Stimulated activated CD8-positive, alpha-beta memory T cell treated with anti-CD3 and anti-CD28 coated beads, Interleukin-12 subunit alpha, Interleukin-12 subunit beta, amount 100 ng/mL, for 24 hours (primary cell): ENCODE measurements around the gene OXA1L.
"Not testable (repeated sequence)": the region's sequence is repeated elsewhere in the genome, so short reads cannot be mapped to it uniquely, and the experiment has no call there.

Experiments
- DNase-seq: peaks from one replicate; pipeline ENCODE4 v3.0.0-alpha.2; 2020; ENCODE audit errors: extremely low read depth

Gene OXA1L

DNA sequence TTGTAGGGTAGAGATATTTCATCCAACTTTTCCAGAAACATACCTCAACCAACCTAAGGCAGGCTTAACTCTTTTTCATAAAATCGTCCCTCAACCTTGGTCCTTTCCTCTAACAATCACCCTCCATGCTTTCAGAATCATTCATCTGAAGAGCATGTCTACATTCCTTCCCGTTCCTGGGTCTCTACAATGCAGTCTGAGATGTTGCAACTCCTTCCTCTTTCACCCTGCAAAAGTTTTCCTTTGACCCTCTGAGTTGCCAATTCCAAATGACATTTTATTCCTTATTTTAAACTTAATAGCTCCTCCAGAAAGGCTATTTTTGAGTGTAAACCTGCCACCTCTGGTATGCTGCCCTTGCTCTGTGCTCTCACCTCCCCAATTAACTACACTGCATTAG is 32.0 kb downstream of the OXA1L start:
- no peak for DNase-seq

DNA sequence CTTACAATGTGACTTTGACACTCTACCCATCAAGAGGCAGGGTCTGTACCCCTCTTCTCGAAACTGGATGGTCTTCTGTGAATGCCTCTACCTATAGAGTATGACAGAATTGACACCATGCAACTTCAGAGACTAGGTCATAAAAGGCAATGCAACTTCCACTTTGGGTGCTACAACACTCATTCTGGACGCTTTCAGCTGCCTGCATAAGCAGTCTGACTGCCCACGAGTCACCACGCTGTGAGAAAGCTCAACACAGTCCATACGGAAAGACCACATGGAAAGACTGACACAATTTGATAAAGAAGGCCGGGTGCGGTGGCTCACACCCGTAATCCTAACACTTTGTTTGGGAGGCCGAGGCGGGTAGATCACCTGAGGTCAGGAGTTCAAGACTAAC is 33.9 kb downstream of the OXA1L start:
- no peak for DNase-seq

DNA sequence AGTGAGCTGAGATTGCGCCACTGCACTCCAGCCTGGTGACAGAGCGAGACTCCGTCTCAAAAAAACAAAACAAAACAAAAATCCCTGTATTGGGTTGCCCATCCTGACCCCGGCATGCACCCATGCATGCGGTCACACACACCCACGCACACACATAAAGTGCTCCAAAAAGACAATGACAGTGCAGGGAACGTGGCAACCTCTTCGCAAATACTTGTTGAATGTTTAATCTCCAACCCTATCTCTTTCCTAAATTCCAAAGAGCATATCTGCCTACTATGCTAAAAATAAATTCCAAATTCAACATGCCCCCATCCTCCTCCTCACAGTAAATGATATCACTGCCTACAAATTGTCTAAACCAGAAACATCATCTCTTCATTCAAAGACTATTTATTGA is 35.2 kb downstream of the OXA1L start:
- DNase-seq: no peak

DNA sequence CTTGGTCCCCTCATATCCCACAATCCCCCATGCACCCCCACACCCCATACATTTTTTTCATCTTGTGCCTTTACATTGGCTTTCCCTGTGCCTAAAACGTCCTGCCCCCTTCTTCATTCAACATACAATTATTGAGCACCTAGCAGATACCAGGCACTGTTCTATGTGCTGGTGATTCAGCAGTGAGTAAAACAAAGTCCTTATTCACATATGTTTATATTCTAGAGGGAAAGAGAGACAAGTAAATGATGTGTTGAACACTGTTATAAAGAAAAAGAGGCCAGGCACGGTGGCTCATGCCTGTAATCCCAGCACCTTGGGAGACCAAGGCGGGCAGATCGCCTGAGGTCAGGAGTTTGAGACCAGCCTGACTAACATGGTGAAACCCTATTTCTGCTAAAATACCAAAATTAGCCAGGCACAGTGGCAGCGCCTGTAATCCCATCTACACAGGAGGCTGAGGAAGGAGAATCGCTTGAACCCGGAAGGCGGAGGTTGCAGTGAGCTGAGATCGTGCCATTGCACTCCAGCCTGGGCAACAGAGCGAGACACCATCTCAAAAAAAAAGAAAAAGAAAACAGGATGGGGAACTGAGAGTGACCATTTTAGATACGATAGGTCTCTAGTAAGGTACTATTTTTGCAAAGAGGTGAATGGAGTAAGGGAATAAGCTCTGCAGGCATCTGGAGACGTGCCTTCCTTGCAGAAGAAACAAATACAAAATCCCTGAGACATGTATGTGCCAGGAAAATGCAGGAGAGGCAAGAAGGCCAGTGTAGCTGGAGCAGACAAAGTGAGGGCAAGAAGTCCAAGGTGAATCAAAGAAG is 36.6 kb downstream of the OXA1L start:
- no peak for DNase-seq

DNA sequence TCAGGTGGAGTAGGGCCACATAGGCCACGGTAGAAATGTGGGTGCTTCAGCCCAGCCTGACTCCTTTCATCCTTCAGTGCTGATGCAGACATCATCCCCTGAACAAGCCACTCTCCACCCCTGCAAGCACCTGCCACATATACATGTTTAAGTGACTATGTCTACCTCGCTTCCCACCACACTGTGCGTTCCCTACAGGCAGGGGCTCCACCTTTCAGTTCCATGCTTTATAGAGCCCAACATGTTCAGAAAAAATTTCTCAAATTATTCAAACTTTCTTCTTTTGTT is 37.1 kb downstream of the OXA1L start:
- no peak for DNase-seq

DNA sequence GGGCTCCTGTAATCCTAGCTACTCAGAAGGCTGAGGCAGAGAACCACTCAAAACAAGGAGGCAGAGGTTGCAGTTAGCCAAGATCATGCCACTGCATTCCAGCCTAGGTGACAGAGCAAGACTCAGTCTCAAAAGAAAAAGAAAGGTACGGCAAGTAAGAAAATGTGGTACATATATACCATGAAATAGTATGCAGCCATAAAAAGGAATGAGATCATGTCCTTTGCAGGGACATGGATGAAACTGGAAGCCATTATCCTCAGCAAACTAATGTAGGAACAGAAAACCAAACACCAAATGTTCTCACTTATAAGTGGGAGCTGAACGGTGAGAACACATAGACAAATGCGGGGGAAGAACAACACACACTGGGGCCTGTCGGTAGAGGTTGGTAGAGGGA is 38.7 kb downstream of the OXA1L start:
- DNase-seq: not testable (repeated sequence)

DNA sequence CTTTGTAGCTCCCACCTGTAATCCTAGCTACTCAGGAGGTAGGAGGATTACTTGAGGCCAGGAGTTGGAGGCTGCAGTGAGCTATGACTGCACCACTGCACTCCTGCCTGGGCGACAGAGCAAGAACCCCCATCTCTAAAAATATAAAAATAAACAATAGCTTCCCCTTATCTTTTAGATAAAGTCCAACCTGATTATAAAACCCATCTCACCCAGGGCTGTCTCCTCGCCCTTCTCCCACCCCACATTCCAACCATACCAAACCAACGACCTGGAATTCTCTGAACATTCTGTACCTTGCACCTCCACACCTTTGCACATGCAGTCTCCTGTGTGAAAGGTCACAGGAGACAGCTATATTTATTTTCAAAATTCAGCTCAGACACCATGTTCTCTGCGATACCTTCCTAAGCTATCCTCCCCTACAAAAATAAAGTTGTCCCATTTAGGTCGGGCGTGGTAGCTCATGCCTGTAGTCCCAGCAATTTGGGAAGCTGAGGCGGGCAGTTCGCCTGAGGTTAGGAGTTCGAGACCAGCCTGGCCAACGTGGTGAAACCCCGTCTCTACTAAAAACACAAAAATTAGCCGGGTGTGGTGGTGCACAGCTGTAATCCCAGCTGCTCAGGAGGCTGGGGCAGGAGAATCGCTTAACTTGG is 41.1 kb downstream of the OXA1L start:
- no peak for DNase-seq

DNA sequence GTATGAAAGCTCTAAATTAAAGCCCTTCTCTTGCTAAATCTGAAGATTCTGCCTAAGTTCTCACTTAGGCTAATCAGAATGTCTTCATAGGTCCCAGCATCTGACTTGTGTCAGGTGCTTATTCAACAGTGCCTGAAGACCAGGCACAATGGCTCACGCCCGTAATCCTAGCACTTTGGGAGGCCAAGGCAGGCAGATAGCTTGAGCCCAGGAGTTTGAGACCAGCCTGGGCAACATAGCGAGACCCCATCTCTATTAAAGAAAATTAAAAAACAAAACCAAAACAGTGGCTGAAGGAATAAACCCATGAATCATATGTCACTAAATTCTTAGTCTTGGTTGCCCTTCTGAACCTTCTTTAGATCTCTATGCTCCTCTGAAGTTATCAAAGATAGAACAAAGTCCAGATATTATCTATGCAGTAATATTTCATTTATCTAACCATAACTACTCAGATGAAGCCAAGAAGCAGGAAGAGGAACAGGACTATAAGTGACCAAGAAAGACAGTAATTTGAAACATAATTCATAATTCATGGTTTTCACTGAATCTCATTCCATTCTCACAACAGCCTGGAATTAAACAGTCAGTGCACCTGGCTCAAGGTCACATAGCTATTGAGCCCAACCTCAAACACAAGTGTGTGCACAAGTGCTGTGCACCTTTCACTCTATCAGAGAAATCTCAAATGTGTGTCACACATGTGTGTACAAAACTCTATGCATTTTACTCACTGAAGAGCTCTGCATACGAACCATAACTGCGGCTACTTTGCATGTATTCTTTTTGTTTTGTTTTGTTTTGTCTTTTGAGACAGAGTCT is 42.1 kb downstream of the OXA1L start:
- no peak for DNase-seq

DNA sequence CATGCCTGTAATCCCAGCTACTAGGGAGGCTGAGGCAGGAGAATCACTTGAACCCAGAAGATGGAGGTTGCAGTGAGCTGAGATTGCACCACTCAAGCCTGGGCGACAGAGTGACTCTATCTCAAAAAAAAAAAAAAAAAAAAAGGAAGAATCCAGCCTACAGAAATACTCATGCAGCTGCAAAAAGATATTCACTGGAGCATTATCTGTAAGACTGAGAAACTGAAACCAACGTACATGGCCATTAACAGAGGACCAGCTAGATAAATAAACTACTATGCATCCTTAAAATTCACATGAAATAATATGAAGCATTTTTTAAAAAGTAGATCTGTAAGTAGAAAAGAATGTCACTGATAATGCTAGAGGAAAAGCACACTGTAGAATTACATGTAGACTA is 45.2 kb downstream of the OXA1L start:
- no peak for DNase-seq

DNA sequence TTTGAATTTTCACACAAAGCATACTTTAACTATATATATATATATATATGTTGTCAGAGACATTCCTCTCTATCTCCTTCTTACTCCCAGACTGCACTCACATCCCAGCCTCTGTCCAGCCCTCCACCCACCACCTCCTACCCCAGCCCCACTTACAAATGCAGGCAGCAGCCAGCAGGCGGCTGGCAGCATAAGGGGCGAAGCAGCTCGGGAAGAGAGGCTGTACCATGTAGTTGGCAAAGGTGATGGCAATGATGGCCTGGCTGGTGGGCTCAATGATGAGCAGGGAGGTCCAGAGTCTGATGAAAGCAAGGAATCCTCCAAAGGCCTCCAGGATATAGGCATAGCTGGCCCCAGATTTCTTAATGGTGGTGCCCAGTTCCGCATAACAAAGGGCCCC is 46.3 kb downstream of the OXA1L start:
- DNase-seq: no peak

DNA sequence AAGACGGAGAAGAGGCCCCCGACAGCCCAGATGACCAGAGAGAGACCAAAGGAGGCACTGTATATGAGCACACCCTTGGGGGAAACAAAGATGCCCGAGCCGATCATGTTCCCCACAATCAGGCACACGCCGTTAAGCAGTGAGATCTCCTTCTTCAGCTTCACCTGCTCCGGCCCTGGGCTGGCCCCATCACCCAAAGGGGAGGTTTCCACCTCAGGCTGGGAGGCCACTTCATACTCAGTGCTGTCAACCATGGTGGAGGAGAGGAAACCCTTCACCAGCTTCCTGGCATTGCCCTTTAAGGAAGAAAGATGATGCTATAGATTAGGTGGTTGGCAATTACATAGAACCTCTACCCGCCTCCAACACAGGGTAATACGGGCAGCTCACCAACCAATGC is 46.7 kb downstream of the OXA1L start:
- DNase-seq: no peak

DNA sequence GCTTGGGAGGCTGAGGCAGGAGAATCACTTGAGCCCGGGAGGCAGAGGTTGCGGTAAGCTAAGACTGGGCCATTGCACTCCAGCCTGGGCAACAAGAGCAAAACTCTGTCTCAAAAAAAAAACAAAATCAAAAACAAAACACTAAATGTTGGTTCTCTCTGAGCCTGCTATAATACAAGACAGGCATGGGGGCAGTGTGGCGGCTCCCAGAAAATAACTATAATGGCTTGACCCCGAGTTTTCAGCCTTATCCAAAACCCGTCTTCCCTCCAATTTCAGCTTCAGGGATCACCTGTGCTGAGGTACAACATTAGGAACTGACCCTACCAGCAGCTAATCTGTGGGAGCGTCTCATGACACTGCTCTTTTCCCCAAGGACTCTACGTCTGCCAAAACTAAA is 47.9 kb downstream of the OXA1L start:
- no peak for DNase-seq

DNA sequence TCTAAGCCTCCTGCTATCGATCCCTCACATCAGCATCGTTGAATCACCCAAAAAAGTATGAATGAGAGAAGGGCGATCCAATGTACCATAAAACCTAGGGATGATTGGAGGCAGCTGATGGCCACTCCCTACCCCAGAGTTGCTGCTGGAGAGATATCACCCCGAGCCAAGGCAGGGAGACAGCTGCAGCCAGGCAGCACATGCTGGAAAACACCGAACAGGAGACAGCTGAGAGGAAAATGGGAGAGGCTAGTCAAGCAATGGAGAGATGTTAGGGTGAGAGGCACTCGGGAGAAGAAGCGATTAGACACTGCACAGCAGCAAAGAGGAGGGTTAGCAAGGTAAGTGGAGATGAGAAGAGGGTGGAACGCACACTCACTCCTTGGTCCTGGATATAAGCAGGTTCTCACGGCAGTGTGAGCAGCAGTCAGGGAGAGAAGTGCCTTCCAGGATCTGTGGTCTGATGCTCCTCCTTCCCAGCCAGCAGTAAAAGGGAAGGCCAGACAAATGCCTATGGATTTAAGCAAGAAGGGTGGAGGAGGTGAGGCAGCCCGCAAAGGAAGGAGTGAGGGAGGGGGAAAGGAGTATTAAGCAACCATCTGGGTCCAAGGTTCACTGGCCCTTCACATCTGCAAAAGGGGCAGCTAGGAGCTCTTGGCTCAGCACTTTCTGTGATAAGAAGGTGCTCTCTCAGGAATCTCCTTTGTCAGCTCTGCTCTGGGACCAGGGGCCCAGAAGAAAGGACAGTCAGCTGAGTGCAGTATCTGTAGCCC is 48.6 kb downstream of the OXA1L start, which contains the start of gene SLC7A7:
SLC7A7 (minus strand) TSS at position 495 of the 773 bp plus-strand sequence. CDS start 2,037 bp downstream, outside the sequence.
- no peak for DNase-seq

DNA sequence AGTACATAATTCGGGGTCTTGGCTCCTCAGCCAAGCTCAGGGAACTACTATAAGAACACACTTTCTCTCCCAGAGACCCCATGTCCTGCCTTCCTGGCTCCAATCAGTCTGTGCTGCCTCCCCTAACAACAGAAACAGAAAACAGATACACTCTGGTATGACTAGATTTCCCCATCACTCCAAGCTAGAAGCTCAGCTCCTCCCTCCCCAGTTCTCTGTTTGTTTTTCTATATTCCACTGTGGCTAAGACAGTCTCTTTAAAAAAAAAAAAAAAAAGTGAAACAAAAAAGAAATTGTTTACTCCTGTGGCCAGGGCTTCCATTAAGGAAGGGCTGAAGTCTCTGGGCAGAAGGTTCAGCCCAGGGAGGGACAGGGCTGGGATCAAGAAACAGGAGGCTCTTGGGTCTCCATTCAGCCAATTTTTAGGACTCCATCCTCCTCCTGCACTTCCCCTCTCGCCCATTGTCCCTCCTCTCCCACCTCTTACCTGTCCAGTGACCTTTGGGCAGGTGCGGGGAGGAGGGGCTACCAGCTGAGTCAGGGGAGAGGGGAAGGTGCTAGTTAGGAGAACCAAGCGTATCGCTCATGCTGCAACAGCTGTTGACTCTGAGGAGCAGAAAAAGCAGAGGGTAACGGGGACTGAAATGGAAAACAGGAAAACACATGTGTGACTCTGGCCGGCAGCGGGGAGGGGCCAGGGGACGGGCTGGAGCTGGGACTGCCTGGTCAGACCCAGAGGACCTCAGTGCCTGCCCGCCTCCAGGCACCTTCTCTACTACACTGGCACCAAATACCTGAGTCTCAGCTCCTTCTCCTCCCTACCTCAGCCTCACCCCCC is 52.9 kb downstream of the OXA1L start:
- DNase-seq: no peak

DNA sequence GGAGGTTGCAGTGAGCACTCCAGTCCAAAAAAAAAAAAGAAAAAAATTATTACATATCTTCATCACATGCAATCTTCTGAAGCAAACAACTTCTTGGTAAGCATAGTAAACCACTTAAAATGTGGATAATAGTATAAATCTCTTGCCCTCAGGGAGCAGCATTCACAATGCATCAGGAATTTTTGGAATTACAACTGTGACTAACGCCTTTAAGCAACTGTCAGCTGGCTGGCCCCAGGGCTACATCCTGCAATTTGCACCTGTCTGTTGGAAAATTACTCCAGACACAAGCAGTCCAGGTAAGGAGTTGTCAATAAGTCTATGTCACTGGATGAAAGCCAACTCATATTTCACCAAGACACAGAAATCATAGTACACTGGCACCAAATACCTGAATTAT is 54.2 kb downstream of the OXA1L start:
- DNase-seq: no peak

DNA sequence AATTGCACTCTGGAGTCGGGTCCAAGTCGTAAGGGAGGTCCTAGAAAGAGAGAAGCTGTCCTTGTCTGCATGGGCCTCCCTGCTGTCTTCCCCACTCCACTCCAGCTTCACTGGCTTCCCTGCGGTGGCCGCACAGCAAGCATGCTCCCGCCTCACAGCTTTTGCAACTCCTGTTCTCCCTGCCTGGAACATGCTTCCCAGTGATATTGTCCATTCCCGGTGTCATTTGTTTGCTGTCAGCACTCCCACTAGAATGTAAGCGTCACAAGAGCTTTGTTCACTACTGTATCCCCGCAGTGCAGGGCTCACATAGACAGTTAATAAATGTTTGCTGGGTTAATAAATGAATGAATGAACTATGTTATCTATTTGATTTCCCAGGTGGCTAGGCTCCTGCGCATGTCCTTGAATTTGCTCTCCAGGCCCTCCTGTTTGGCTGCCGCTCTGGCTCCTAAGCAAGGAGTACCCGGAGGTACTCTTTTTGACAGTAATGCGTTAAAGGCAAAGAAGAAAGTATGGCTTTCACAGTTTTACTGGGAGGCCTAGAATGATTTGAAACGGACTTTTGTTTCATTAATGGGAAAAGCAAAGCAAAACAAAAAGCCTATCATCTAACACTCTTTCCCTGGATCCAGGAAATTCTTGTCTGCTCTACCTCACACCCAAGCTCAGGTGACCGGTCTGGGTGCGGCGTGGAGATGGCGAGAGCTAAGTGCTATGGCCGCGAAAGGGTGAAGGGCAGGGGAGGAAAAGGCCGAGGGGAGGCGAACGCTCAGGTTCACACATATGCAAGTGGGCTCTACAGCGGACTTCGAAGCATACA is 54.9 kb downstream of the OXA1L start:
- DNase-seq: no peak

DNA sequence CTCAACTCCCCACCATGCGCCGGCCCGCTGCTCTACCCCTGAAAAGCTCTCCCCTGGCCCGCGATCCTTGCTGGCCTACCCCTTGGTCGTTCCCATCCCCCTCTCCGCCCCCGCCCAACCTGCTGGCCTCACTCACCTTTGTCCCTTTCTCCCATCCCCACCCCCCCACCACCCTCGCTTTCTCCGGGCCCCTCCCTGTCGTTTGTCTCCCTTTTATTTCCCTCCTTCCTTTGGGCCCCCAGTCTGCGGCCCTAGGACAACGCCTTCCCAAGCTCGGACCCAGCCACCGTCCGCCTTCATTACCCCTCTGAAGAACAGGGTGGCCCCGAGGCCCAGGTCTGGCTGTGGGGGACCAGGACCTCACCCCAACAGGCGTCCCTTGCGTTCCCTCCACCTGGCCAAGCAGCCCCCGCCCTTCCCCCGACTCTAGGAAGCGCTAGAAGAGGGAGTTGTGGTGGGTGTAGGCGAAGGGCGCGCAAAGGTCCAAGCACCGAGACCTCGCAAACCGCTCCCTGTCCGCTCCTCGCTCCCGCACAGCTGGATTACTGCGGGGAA is 55.6 kb downstream of the OXA1L start:
- no peak for DNase-seq
